GM06990 (cell line): ENCODE measurements around the gene SPCS3.

ENCODE experiments used
- DNase-seq: peaks from one replicate; pipeline ENCODE4 v3.0.0-alpha.2; 2011; ENCODE audit not compliant: insufficient read length; ENCODE audit errors: extremely low read depth
- H3K27me3 ChIP-seq: replicated peaks from 2 replicates; pipeline ENCODE4 v1.6.0; 2011; ENCODE audit warnings: low read length; ENCODE audit not compliant: control insufficient read depth, insufficient read depth
- H3K36me3 ChIP-seq: 2 replicates; pipeline ENCODE4 v1.5.1; 2011; ENCODE audit warnings: low read length; ENCODE audit not compliant: control insufficient read depth, insufficient read depth
- H3K4me3 ChIP-seq: replicated peaks from 2 replicates; pipeline ENCODE4 v1.5.1; 2011; ENCODE audit warnings: low read depth, mild to moderate bottlenecking, control low read depth, low read length
- CTCF ChIP-seq: IDR thresholded peaks from 2 replicates; pipeline ENCODE4 v1.5.1; 2011; ENCODE audit warnings: low read length, control low read depth, mild to moderate bottlenecking, inconsistent platforms; ENCODE audit not compliant: insufficient read depth, poor library complexity, severe bottlenecking

The SPCS3 gene

GRCh38 chr4:176376032-176376614 is 56.4 kb downstream of the SPCS3 start:
- Histone ChIP-seq H3K36me3 (no peaks in the 10 kb centered on the region), H3K4me3 (no peak overlapping the region), H3K27me3 (no peaks in the 10 kb centered on the region)
- DNase-seq = no peak
- TF ChIP-seq CTCF = peak; percentile 40

GRCh38 chr4:176377780-176378179 is 58.0 kb downstream of the SPCS3 start:
- DNase-seq = peak; percentile 25
- Histone ChIP-seq H3K27me3 (no peaks in the 10 kb centered on the region), H3K4me3 (no peak overlapping the region), H3K36me3 (no peaks in the 10 kb centered on the region)
- TF ChIP-seq CTCF = peak; percentile 51

- no peaks in the 10 kb centered on the region for H3K36me3 ChIP-seq
- TF ChIP-seq CTCF = no peak
- H3K4me3 ChIP-seq = no peak overlapping the region
- no peak for DNase-seq
- no peaks in the 10 kb centered on the region for H3K27me3 ChIP-seq
Observed at GRCh38 chr4:176380352-176381157, 60.8 kb downstream of the SPCS3 start.
